HepG2 (cell line): ENCODE measurements around the gene NUSAP1. TPM values are rescaled to one million over a fixed set of nuclear protein-coding genes. Genes with fewer than 3 reads are reported as not detected.

Experiments used
- CENPT ChIP-seq: sonication (generic); formaldehyde crosslinking; IDR thresholded peaks from 2 replicates; pipeline ENCODE4 v1.8.0; 2022; ENCODE audit warnings: low read depth, mild to moderate bottlenecking, moderate library complexity, missing genetic modification reagents
- CREM ChIP-seq, 2 experiments: sonication (generic) in 1 of 2; formaldehyde crosslinking in 1 of 2; IDR thresholded peaks; 2 replicates each; pipeline versions ENCODE4 v1.4.0 to v1.6.1; 2016 to 2020; ENCODE audit warnings: antibody characterized with exemption in 1 of 2, mild to moderate bottlenecking in 1 of 2, missing genetic modification reagents in 1 of 2
- HOXD1 ChIP-seq: sonication (generic); formaldehyde crosslinking; IDR thresholded peaks from 2 replicates; pipeline ENCODE4 v1.5.0; 2020; ENCODE audit warnings: missing genetic modification reagents
- NFYC ChIP-seq: IDR thresholded peaks from 2 replicates; pipeline ENCODE4 v1.6.1; 2016; ENCODE audit warnings: missing genetic modification reagents, missing compliant biosample characterization
- PPARG ChIP-seq: conservative IDR thresholded peaks from 2 replicates; pipeline ENCODE4 v1.6.1; 2016; ENCODE audit warnings: missing biosample characterization, missing genetic modification reagents
- REL ChIP-seq: sonication (generic); formaldehyde crosslinking; conservative IDR thresholded peaks from 2 replicates; pipeline ENCODE4 v1.8.0; 2022; ENCODE audit warnings: mild to moderate bottlenecking, missing genetic modification reagents, moderate library complexity
- SALL2 ChIP-seq: sonication (generic); formaldehyde crosslinking; IDR thresholded peaks from 2 replicates; pipeline ENCODE4 v1.8.1; 2023; ENCODE audit warnings: mild to moderate bottlenecking, missing genetic modification reagents, inconsistent platforms
- TBL1XR1 ChIP-seq: fragments of 150-350 bp; IDR thresholded peaks from 2 replicates; pipeline ENCODE4 v1.6.1; 2014; ENCODE audit warnings: borderline replicate concordance, low read length; ENCODE audit not compliant: partially characterized antibody
- TOPORS ChIP-seq: sonication (generic); formaldehyde crosslinking; IDR thresholded peaks from 2 replicates; pipeline ENCODE4 v1.8.0; 2023; ENCODE audit warnings: mild to moderate bottlenecking, missing genetic modification reagents
- ZNF136 ChIP-seq: sonication (generic); formaldehyde crosslinking; IDR thresholded peaks from 2 replicates; pipeline ENCODE4 v1.8.1; 2022; ENCODE audit warnings: low read depth, mild to moderate bottlenecking, moderate library complexity, missing genetic modification reagents
- ZNF430 ChIP-seq: sonication (generic); formaldehyde crosslinking; IDR thresholded peaks from 2 replicates; pipeline ENCODE4 v1.9.0; 2021; ENCODE audit warnings: mild to moderate bottlenecking, missing genetic modification reagents
- ZNF556 ChIP-seq: sonication (generic); formaldehyde crosslinking; IDR thresholded peaks from 2 replicates; pipeline ENCODE4 v1.4.0; 2020; ENCODE audit warnings: mild to moderate bottlenecking, missing genetic modification reagents, borderline replicate concordance
- ZNF562 ChIP-seq: sonication (generic); formaldehyde crosslinking; IDR thresholded peaks from 2 replicates; pipeline ENCODE4 v1.8.0; 2022; ENCODE audit warnings: missing genetic modification reagents, borderline replicate concordance
- ZNF670 ChIP-seq: sonication (generic); formaldehyde crosslinking; IDR thresholded peaks from 2 replicates; pipeline ENCODE4 v1.8.0; 2022; ENCODE audit warnings: mild to moderate bottlenecking, missing genetic modification reagents, borderline replicate concordance
- ZNF7 ChIP-seq: IDR thresholded peaks from 2 replicates; pipeline ENCODE4 v1.6.1; 2016; ENCODE audit warnings: missing biosample characterization, missing genetic modification reagents
- ZNF749 ChIP-seq: sonication (generic); formaldehyde crosslinking; IDR thresholded peaks from 2 replicates; pipeline ENCODE4 v1.8.0; 2022; ENCODE audit warnings: mild to moderate bottlenecking, missing genetic modification reagents, moderate library complexity, borderline replicate concordance
- ZNF761 ChIP-seq: sonication (generic); formaldehyde crosslinking; conservative IDR thresholded peaks from 2 replicates; pipeline ENCODE4 v1.4.0; 2020; ENCODE audit warnings: mild to moderate bottlenecking, missing genetic modification reagents
- ZNF781 ChIP-seq: sonication (generic); formaldehyde crosslinking; IDR thresholded peaks from 2 replicates; pipeline ENCODE4 v1.5.1; 2020; ENCODE audit warnings: borderline replicate concordance, mild to moderate bottlenecking, missing genetic modification reagents; ENCODE audit errors: not compliant biosample characterization
- polyA plus RNA-seq, 8 experiments: library from polyadenylated mRNA; depleted of rRNA in 3 of 8; stranded (reverse) in 7 of 8; unstranded in 1 of 8; fragments of >200 nt; fragmentation: Illumina TruSeq in 4 of 8; extraction: Trizol in 4 of 8; gene quantifications; 2 replicates each; pipeline versions ENCODE4 v1.2.1 to v1.2.3, GENCODE V29; 2011 to 2016; ENCODE audit warnings: low read depth in 4 of 8, missing spikeins in 1 of 8, mixed read lengths in 1 of 8; ENCODE audit not compliant: insufficient read depth in 1 of 8
- total RNA-seq, 5 experiments: library from RNA; depleted of rRNA; stranded (reverse); fragments of >200 nt; fragmentation: Illumina TruSeq; extraction: Trizol; gene quantifications; 2 replicates each; pipeline ENCODE4 v1.2.3, GENCODE V29; 2016; ENCODE audit warnings: low read depth in 1 of 5
- TF ChIP-seq, protein P1 (sequence below): sonication (generic); formaldehyde crosslinking; IDR thresholded peaks from 2 replicates; pipeline ENCODE4 v1.8.0; 2022; ENCODE audit warnings: mild to moderate bottlenecking, missing genetic modification reagents, moderate library complexity
- TF ChIP-seq, protein P2 (sequence below): sonication (generic); formaldehyde crosslinking; IDR thresholded peaks from 2 replicates; pipeline ENCODE4 v1.5.0; 2020; ENCODE audit warnings: mild to moderate bottlenecking, missing genetic modification reagents
- TF ChIP-seq, protein P3 (sequence below): sonication (generic); formaldehyde crosslinking; IDR thresholded peaks from 2 replicates; pipeline ENCODE4 v1.8.0; 2022; ENCODE audit warnings: mild to moderate bottlenecking, missing genetic modification reagents

NUSAP1 gene
- total and polyA plus RNA-seq, 2 of the 13 experiments (the other 11 are each of a cell fraction or from before 2014, with no cell fraction given), result 59.5 to 106 TPM

DNA sequence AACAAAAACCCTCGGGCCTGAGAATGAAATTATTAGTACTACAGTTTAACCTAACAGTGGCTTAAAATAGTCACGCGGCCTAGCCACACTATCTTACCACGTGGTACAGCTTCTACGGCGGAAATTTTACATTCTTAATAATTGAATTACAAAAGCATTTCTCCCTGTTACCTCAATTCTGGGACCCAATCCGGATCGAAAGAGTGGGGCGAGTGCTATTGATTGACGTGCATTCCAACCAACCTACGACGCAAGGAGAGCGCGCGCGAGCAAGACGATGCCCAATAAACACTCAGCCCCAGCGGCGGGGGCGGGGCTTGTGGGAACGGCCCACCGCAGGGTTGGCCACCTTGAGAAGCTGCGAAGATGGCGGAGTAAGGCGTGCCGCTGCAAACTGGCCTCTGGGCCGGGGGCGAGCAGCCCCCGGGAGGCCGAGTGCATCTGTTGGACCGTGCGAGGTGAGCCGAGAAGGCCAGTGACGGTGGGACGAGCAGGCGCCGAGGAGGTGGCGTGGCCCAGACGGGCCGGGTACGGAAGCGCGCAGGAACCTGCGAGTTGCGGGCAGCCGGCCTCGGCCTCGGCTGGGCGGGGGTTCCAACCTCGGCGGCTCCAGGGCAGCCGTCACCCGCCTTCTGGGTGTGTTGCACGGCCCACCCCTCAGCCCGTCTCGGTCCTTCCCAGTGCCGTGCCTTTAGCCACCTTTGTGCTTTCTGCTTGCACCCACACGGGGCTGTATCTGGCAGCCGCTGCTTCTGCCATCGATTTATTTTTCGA is 48.8 kb upstream of the NUSAP1 start (continued):
- no peak for TF ChIP-seq CENPT (CRISPR knock-in tag)
- TF ChIP-seq REL, result no peak
- no peak for TF ChIP-seq ZNF562 (CRISPR knock-in tag)
- TF ChIP-seq TOPORS (CRISPR knock-in tag), result no peak
- TF ChIP-seq ZNF749 (CRISPR knock-in tag), result peak; percentile 64; the same call in 1 of the 2 replicates
- peak; percentile 85 for TF ChIP-seq CREM (IDR thresholded peaks at IDR 0.05)
- no peak for TF ChIP-seq CREM (CRISPR knock-in tag; IDR thresholded peaks at IDR 0.05)
- TF ChIP-seq NFYC (CRISPR knock-in tag), result peak; percentile 100
- TF ChIP-seq ZNF430 (CRISPR knock-in tag), result peak; percentile 84
- TF ChIP-seq, protein P1, sequence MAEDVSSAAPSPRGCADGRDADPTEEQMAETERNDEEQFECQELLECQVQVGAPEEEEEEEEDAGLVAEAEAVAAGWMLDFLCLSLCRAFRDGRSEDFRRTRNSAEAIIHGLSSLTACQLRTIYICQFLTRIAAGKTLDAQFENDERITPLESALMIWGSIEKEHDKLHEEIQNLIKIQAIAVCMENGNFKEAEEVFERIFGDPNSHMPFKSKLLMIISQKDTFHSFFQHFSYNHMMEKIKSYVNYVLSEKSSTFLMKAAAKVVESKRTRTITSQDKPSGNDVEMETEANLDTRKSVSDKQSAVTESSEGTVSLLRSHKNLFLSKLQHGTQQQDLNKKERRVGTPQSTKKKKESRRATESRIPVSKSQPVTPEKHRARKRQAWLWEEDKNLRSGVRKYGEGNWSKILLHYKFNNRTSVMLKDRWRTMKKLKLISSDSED (CRISPR knock-in tag), result no peak
- no peak for TF ChIP-seq ZNF761 (CRISPR knock-in tag)
- TF ChIP-seq ZNF7, result no peak
- no peak for TF ChIP-seq PPARG (CRISPR knock-in tag)
- TF ChIP-seq ZNF670 (CRISPR knock-in tag), result peak; percentile 66; the same call in 1 of the 2 replicates
- TF ChIP-seq ZNF556, result no peak
- no peak for TF ChIP-seq HOXD1 (CRISPR knock-in tag)
- TF ChIP-seq, protein P2, sequence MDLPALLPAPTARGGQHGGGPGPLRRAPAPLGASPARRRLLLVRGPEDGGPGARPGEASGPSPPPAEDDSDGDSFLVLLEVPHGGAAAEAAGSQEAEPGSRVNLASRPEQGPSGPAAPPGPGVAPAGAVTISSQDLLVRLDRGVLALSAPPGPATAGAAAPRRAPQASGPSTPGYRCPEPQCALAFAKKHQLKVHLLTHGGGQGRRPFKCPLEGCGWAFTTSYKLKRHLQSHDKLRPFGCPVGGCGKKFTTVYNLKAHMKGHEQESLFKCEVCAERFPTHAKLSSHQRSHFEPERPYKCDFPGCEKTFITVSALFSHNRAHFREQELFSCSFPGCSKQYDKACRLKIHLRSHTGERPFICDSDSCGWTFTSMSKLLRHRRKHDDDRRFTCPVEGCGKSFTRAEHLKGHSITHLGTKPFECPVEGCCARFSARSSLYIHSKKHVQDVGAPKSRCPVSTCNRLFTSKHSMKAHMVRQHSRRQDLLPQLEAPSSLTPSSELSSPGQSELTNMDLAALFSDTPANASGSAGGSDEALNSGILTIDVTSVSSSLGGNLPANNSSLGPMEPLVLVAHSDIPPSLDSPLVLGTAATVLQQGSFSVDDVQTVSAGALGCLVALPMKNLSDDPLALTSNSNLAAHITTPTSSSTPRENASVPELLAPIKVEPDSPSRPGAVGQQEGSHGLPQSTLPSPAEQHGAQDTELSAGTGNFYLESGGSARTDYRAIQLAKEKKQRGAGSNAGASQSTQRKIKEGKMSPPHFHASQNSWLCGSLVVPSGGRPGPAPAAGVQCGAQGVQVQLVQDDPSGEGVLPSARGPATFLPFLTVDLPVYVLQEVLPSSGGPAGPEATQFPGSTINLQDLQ (CRISPR knock-in tag), result no peak
- no peak for TF ChIP-seq ZNF781 (CRISPR knock-in tag)
- TF ChIP-seq, protein P3, sequence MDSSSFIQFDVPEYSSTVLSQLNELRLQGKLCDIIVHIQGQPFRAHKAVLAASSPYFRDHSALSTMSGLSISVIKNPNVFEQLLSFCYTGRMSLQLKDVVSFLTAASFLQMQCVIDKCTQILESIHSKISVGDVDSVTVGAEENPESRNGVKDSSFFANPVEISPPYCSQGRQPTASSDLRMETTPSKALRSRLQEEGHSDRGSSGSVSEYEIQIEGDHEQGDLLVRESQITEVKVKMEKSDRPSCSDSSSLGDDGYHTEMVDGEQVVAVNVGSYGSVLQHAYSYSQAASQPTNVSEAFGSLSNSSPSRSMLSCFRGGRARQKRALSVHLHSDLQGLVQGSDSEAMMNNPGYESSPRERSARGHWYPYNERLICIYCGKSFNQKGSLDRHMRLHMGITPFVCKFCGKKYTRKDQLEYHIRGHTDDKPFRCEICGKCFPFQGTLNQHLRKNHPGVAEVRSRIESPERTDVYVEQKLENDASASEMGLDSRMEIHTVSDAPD (CRISPR knock-in tag), result no peak
- no peak for TF ChIP-seq ZNF136 (CRISPR knock-in tag)
- peak; percentile 75; the same call in 1 of the 2 replicates for TF ChIP-seq SALL2 (CRISPR knock-in tag)
- TF ChIP-seq TBL1XR1, result no peak
